ENCODE results near the gene DLEC1.
"Not testable (repeated sequence)": the region's sequence is repeated elsewhere in the genome, so short reads cannot be mapped to it uniquely, and the experiment has no call there.

The DLEC1 gene

DNA sequence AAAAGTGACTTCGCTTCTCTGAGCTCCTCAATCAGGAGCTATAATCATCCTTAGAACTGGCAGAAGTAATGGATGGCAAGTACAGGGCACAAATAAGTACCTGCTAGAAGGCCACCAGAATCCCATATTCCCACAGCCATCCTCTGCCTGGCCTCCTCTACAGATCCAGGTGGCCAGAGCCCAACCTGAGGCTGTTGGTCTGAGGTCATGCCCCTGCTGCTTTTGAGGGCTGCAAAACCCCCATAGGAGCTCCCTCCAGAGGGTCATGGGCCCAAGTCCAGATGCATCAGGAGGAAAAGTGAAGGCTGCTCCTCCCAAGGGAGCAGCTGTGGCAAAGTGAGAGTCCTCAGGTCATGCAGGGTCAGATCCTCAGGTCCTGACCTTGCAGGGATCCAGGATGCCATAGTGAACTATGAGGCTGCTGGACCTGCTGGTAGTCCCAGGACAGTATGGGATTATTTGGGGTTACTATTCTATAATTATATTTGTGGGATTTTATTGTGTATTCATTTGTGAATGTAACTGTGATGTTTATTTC, 6.6 kb upstream of the DLEC1 start:
- H3K9me3 ChIP-seq (ENCODE audit: control insufficient read depth, insufficient read depth, low read length): no peaks in the 10 kb centered on the region
- H3K4me1 ChIP-seq (ENCODE audit: insufficient read depth, low read length): peaks cover 15% of the 10 kb centered on the region; the same call in 1 of the 2 replicates
- no peak overlapping the region for H3K9ac ChIP-seq (ENCODE audit: low read depth, low read length)
- no peaks in the 10 kb centered on the region for H3K36me3 ChIP-seq (ENCODE audit: insufficient read depth, low read length)

DNA sequence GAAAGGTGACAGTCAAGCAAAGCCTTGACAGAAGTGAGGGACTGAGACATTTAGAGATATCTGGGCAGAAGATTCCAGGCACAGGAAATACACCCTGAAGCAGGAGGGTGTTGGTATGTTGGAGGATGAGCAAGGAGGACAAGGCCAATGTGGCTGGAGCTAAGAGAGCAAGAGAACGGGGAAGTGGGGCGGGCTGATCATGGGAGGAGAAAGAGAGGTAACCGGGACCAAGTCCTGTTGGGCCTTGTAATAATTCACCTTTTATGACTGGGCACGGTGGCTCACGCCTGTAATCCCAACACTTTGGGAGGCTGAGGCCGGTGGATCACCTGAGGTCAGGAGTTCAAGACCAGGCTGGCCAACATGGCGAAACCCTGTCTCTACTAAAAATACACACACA, 5.4 kb upstream of the DLEC1 start:
- H3K36me3 ChIP-seq (ENCODE audit: insufficient read depth, low read length); H3K9me3 ChIP-seq (ENCODE audit: control insufficient read depth, insufficient read depth, low read length); H3K9ac ChIP-seq (ENCODE audit: low read depth, low read length): not testable (repeated sequence)
- H3K4me1 ChIP-seq (ENCODE audit: insufficient read depth, low read length): peaks cover 15% of the 10 kb centered on the region

DNA sequence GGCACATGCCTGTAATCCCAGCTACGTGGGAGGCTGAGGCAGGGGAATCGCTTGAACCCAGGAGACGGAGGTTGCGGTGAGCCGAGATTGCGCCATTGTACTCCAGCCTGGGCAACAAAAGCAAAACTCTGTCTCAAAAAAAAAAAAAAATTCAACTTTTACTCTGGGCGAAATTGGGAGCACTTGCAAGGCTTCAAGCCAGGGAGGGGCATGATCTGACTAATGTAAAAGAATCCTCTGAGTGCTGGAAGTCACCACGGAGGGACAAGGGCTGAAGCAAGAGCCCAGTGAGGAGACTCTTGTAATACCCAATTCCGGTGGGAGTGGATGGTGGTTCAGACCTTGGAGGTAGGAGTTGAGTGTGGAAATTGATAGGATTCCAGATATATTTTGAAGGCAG, 4.7 kb upstream of the DLEC1 start:
- not testable (repeated sequence) for H3K36me3 ChIP-seq (ENCODE audit: insufficient read depth, low read length); H3K9me3 ChIP-seq (ENCODE audit: control insufficient read depth, insufficient read depth, low read length); H3K9ac ChIP-seq (ENCODE audit: low read depth, low read length)
- peaks cover 15% of the 10 kb centered on the region for H3K4me1 ChIP-seq (ENCODE audit: insufficient read depth, low read length)

DNA sequence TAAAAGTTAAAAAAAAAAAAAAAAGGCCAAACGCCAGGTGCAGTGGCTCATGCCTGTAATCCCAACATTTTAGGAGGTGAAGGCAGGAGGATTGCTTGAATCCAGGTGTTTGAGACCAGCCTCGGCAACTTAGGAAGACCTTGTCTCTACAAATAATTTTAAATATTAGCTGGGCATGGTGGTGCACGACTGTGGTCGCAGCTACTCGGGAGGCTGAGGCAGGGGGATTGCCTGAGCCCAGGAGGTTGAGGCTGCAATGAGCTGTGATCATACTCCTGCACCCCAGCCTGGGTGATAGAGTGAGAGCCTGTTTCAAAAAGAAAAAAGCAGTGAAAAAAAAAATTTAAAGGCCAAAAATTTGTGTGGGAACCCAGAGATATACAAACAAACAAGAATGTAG, 2.7 kb upstream of the DLEC1 start:
- H3K9me3 ChIP-seq (ENCODE audit: control insufficient read depth, insufficient read depth, low read length): no peaks in the 10 kb centered on the region
- H3K4me1 ChIP-seq (ENCODE audit: insufficient read depth, low read length): peaks cover 13% of the 10 kb centered on the region
- no peak overlapping the region for H3K9ac ChIP-seq (ENCODE audit: low read depth, low read length)
- no peaks in the 10 kb centered on the region for H3K36me3 ChIP-seq (ENCODE audit: insufficient read depth, low read length)

DNA sequence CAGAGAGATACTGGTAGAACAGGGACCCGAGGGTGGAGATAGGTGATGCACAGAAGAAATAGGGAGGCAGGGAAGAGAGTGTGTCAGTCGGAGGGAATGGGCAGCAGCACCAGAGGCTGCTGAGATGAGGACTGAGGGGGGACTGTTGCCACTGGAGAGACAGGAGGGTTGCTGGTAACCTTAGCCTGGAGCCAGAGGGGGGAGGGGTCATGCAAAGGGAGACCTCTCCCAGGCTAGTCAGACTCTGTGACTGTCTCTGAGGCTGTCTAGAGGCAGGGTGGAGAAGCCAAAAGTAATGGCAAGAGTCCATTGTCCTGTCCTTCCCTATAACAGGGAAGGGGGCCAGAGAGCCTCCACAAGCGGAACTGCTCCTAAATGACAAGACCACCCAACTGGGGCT, 2.1 kb upstream of the DLEC1 start:
- no peak overlapping the region for H3K9ac ChIP-seq (ENCODE audit: low read depth, low read length)
- no peaks in the 10 kb centered on the region for H3K36me3 ChIP-seq (ENCODE audit: insufficient read depth, low read length)
- H3K4me1 ChIP-seq (ENCODE audit: insufficient read depth, low read length): peaks cover 13% of the 10 kb centered on the region
- no peaks in the 10 kb centered on the region for H3K9me3 ChIP-seq (ENCODE audit: control insufficient read depth, insufficient read depth, low read length)

DNA sequence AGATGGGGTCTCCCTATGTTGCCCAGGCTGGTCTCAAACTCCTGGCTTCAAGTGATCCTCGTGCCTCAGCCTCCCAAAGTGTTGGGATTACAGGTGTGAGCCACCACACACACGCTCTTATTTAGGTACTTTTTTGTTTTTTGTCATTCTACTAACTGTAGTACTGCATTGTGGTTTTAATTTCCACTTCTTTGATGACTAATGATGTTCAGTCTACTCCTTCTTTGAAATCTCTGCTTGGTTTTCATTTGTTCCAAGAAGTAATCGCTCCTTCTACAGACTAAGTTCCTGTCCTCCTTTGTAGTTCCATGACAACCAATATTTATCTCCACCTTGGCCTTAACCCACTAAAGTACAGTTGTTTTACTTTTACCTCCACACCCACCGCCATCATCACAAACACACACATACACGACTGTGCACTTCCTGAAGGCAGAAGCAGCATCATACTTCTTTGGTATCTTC, 529 bp upstream of the DLEC1 start:
- Histone ChIP-seq H3K36me3 (ENCODE audit: insufficient read depth, low read length) (no peaks in the 10 kb centered on the region), H3K4me1 (ENCODE audit: insufficient read depth, low read length) (peaks cover 13% of the 10 kb centered on the region), H3K9me3 (ENCODE audit: control insufficient read depth, insufficient read depth, low read length) (no peaks in the 10 kb centered on the region), H3K9ac (ENCODE audit: low read depth, low read length) (peak overlapping the region; percentile 44; the same call in 1 of the 2 replicates)

DNA sequence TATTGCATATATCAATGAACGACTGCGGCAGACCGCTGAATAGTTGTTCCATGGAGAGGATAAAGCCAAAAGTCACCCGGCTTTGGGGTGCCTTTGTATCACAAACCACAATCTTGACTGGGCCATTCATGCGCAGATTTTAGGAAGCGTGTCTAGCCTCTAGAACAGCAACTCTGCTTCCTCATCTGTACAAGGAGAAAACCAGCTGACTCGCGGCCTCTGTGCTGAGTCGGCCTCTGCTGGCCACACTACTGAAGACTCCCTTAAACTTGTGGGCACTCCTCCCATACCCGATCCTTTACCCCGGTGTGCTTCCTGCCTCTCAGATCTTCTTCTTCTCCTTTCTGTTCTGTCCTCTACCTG, 872 bp downstream of the DLEC1 start:
- peaks cover 13% of the 10 kb centered on the region for H3K4me1 ChIP-seq (ENCODE audit: insufficient read depth, low read length)
- no peaks in the 10 kb centered on the region for H3K9me3 ChIP-seq (ENCODE audit: control insufficient read depth, insufficient read depth, low read length)
- peak overlapping the region; percentile 44; the same call in 1 of the 2 replicates for H3K9ac ChIP-seq (ENCODE audit: low read depth, low read length)
- no peaks in the 10 kb centered on the region for H3K36me3 ChIP-seq (ENCODE audit: insufficient read depth, low read length)

DNA sequence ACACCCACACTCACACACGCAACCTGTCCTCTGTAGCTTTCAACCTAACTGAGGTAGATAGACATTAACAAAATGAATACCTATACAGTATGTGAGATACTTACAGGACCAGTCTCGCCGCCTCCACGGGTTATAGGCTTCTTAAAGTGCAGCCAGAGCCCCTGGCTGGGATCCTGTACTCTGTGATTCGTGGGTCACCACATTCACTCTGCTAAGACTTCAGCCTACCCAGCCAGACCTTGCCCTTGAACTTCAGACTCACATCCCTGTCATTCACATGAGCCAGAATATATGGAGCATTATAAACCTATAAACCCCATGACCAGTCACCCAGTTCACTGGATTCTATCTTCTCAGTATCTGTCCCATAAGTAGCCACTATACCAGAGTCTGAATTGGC, 1.4 kb downstream of the DLEC1 start:
- no peak overlapping the region for H3K9ac ChIP-seq (ENCODE audit: low read depth, low read length)
- peaks cover 13% of the 10 kb centered on the region for H3K4me1 ChIP-seq (ENCODE audit: insufficient read depth, low read length)
- H3K36me3 ChIP-seq (ENCODE audit: insufficient read depth, low read length): no peaks in the 10 kb centered on the region
- H3K9me3 ChIP-seq (ENCODE audit: control insufficient read depth, insufficient read depth, low read length): no peaks in the 10 kb centered on the region

DNA sequence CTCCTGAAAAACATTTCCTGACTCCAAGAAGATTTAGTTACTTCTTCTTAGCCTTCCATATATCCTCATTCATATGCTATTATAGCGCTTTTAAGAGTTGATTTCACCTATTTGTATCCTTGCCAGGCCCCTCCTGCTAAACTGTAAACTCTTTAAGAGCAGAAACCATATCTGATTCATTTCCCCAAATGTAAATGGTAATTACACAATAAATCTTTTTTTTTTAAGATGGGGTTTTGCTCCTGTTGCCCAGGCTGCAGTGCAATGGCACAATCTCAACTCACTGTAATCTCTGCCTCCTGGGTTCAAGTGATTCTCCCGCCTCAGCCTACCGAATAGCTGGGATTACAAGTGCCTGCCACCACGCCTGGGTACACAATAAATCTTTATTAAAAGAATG, 4.5 kb downstream of the DLEC1 start:
- Histone ChIP-seq H3K4me1 (ENCODE audit: insufficient read depth, low read length) (peaks cover 4% of the 10 kb centered on the region; the same call in 1 of the 2 replicates), H3K36me3 (ENCODE audit: insufficient read depth, low read length) (no peaks in the 10 kb centered on the region), H3K9me3 (ENCODE audit: control insufficient read depth, insufficient read depth, low read length) (no peaks in the 10 kb centered on the region), H3K9ac (ENCODE audit: low read depth, low read length) (no peak overlapping the region)

DNA sequence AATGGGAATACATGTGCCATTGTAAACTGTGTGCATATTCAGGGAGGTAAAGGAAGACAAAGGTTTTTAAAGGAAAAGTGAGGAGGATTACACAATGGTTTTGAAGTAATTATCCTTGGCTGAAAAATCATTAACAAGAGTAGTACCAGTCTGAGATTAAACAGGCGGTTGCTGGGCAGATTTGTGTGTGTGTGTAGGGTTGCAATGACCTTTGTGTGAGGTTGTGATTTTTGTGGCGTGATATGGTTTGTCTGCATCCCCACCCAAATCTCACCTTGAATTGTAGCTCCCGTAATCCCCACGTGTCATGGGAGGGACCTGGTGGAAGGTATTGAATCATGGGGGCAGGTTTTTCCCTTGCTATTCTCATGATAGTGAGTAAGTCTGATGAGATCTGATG, 7.0 kb downstream of the DLEC1 start:
- no peaks in the 10 kb centered on the region for H3K36me3 ChIP-seq (ENCODE audit: insufficient read depth, low read length)
- H3K9me3 ChIP-seq (ENCODE audit: control insufficient read depth, insufficient read depth, low read length): no peaks in the 10 kb centered on the region
- no peak overlapping the region for H3K9ac ChIP-seq (ENCODE audit: low read depth, low read length)
- no peaks in the 10 kb centered on the region for H3K4me1 ChIP-seq (ENCODE audit: insufficient read depth, low read length)

DNA sequence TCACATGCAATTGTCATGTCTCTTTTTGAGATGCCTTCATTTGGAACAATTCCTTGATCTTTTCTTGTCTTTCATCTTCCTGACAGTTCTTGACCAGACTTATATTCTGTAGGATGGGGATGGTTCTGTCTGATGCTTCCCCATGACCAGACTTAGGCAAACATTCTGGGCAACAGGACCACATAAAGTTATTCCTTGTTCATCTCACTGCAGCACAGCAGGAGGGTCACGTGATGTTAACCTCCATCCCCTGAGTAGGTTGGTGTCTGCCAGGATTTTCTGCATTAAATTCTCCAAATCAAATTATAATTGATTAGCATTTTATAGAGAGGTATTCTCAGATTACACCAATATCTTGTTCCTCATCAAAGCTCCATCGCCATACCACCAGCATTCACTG, 7.8 kb downstream of the DLEC1 start:
- no peaks in the 10 kb centered on the region; the same call in 1 of the 2 replicates for H3K9me3 ChIP-seq (ENCODE audit: control insufficient read depth, insufficient read depth, low read length)
- H3K9ac ChIP-seq (ENCODE audit: low read depth, low read length): no peak overlapping the region
- no peaks in the 10 kb centered on the region for H3K4me1 ChIP-seq (ENCODE audit: insufficient read depth, low read length)
- H3K36me3 ChIP-seq (ENCODE audit: insufficient read depth, low read length): no peaks in the 10 kb centered on the region

DNA sequence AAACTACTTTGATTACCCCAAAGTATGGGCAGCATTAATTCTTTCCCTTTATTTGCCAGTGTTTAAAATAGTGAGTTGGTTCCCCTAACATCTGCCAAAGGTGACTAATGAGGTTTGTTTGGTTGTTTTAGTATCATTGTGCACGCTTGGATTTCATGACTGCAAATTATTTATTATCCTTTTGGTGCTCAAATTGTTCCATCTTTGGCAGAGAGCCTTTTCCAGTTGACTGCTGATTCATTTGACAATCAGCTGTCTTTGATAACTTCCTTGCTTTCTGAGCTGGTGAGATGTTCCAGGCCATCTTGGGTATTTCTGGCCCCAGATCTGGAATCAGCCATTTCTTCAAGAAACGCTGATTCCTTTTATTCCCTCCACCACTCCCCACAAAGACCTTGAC, 8.9 kb downstream of the DLEC1 start:
- no peak overlapping the region for H3K9ac ChIP-seq (ENCODE audit: low read depth, low read length)
- no peaks in the 10 kb centered on the region; the same call in 1 of the 2 replicates for H3K9me3 ChIP-seq (ENCODE audit: control insufficient read depth, insufficient read depth, low read length)
- H3K4me1 ChIP-seq (ENCODE audit: insufficient read depth, low read length): no peaks in the 10 kb centered on the region
- H3K36me3 ChIP-seq (ENCODE audit: insufficient read depth, low read length): no peaks in the 10 kb centered on the region

DNA sequence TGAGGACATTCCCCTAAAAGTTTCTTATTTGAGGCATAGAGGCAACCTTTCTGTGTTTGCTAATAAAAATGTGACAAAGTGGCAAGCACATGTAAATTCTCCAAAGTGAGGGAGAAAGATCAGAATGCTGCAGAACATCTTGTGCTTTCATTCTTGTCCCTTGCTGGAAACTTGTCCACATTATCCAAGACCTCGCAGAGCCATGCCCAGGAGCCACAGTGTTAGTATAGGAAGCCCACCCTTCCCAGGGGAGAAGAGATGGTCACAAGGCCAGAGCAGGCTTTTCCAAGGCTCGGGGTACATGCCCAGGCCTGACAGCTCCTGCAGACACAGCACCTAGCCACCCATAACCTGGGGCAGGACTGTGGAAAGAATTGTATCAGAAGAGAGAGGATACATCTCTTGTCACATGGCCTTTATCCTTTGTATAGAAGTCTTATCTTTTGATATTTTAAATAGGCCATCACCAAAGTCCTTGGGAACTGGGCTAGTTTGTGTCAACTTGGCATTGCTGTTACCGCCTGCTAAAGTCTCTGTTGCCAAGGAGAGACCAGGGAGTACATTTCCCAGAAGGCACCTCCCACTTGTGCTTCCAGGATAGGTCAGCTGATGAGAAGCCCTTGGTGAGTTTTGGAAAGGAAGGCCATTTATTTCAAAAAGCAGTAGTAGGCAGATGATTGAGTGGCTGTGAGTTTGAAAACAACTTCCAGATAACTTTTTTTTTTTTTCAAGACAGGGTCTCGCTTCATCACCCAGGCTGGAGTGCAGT, 10.5 kb downstream of the DLEC1 start:
- Histone ChIP-seq H3K9me3 (ENCODE audit: control insufficient read depth, insufficient read depth, low read length) (no peaks in the 10 kb centered on the region; the same call in 1 of the 2 replicates), H3K9ac (ENCODE audit: low read depth, low read length) (no peak overlapping the region), H3K36me3 (ENCODE audit: insufficient read depth, low read length) (no peaks in the 10 kb centered on the region)

DNA sequence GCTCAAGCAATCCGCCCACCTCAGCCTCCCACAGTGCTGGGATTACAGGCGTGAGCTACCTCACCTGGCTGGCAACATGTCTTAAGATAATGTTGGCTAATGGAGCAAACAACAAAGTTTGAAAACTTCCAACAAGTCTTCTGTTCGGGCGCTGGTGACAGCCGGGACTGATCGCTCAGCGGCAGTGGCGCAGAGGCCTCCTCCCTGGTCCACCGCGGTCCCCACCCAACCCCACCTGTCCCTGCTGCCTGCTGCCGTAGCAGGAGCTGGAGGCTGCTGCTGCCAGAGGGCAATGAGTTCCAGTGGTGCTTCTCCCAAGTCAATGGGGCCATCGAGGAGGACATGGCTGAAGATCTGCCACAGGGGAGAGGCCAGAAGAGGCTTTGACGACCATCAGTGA, 12.1 kb downstream of the DLEC1 start:
- Histone ChIP-seq H3K9me3 (ENCODE audit: control insufficient read depth, insufficient read depth, low read length) (no peaks in the 10 kb centered on the region; the same call in 1 of the 2 replicates), H3K36me3 (ENCODE audit: insufficient read depth, low read length) (no peaks in the 10 kb centered on the region), H3K9ac (ENCODE audit: low read depth, low read length) (no peak overlapping the region), H3K4me1 (ENCODE audit: insufficient read depth, low read length) (no peaks in the 10 kb centered on the region)

More for the DNA sequence above, 10.5 kb downstream of the DLEC1 start:
- no peaks in the 10 kb centered on the region for H3K4me1 ChIP-seq (ENCODE audit: insufficient read depth, low read length)

DNA sequence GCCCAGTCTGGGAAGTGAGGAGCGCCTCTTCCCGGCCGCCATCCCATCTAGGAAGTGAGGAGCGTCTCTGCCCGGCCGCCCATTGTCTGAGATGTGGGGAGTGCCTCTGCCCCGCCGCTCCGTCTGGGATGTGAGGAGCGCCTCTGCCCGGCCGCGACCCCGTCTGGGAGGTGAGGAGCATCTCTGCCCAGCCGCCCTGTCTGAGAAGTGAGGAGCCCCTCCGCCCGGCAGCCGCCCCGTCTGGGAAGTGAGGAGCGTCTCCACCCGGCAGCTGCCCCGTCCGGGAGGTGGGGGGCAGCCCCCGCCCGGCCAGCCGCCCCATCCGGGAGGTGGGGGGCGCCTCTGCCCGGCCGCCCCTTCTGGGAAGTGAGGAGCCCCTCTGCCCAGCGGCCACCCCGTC, 14.3 kb downstream of the DLEC1 start:
- not testable (repeated sequence) for H3K4me1 ChIP-seq (ENCODE audit: insufficient read depth, low read length); H3K9me3 ChIP-seq (ENCODE audit: control insufficient read depth, insufficient read depth, low read length); H3K36me3 ChIP-seq (ENCODE audit: insufficient read depth, low read length); H3K9ac ChIP-seq (ENCODE audit: low read depth, low read length)
